Bronchial epithelial cell (primary cell): Measurements from ENCODE around the gene SPATA16. TPM values are rescaled to one million over a fixed set of nuclear protein-coding genes. Genes with fewer than 3 reads are reported as not detected.
"Not testable (repeated sequence)": the region's sequence is repeated elsewhere in the genome, so short reads cannot be mapped to it uniquely, and the experiment has no call there.

Experiments used
- DNase-seq: peaks from one replicate; pipeline ENCODE4 v3.0.0-alpha.2; 2010; ENCODE audit warnings: low read depth
- FAIRE-seq: peaks from 2 replicates; lab custom pipeline; 2011; peaks lifted over from hg19 to GRCh38; lab: Jason Lieb, UNC
- H3K27me3 ChIP-seq: 2 replicates; pipeline ENCODE4 v1.5.1; 2011; ENCODE audit warnings: low read length; ENCODE audit not compliant: control insufficient read depth, insufficient read depth
- H3K36me3 ChIP-seq: 2 replicates; pipeline ENCODE4 v1.5.1; 2011; ENCODE audit warnings: low read length; ENCODE audit not compliant: control insufficient read depth, insufficient read depth
- H3K4me3 ChIP-seq: 2 replicates; pipeline ENCODE4 v1.5.1; 2011; ENCODE audit warnings: mild to moderate bottlenecking, low read depth, low read length, control low read depth
- total RNA-seq: library from RNA; depleted of rRNA; stranded (reverse); fragments of >200 nt; gene quantifications from 2 replicates; pipeline ENCODE4 v1.2.1, GENCODE V29; 2014
- TF ChIP-seq, protein P1 (sequence below): IDR thresholded peaks from 2 replicates; pipeline ENCODE4 v1.5.1; 2011; ENCODE audit warnings: mild to moderate bottlenecking, moderate library complexity, low read length, control low read depth, inconsistent platforms; ENCODE audit not compliant: insufficient read depth, severe bottlenecking

Gene SPATA16
- total RNA-seq, 1 donor from 2014 or later = not detected

DNA sequence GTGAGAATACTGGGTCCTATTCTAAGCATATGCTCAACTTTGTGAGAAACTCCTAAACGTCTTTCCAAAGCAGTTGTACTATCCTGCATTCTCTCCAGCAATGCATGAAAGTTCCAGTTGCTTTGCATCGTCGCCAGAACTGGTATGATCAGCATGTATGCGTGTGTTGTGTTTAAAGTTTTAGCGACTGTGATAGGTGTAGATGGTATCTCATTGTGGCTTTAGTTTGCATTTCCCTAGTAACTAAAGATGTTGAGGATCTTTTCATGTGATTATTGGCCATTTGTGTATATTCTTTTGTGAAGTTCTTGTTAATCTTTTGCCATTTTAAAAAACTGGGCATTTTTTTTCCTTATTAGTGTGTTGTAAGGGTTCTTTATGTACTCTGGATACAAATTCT, 115.1 kb downstream of the SPATA16 start:
- no peak for FAIRE-seq
- TF ChIP-seq, protein P1, sequence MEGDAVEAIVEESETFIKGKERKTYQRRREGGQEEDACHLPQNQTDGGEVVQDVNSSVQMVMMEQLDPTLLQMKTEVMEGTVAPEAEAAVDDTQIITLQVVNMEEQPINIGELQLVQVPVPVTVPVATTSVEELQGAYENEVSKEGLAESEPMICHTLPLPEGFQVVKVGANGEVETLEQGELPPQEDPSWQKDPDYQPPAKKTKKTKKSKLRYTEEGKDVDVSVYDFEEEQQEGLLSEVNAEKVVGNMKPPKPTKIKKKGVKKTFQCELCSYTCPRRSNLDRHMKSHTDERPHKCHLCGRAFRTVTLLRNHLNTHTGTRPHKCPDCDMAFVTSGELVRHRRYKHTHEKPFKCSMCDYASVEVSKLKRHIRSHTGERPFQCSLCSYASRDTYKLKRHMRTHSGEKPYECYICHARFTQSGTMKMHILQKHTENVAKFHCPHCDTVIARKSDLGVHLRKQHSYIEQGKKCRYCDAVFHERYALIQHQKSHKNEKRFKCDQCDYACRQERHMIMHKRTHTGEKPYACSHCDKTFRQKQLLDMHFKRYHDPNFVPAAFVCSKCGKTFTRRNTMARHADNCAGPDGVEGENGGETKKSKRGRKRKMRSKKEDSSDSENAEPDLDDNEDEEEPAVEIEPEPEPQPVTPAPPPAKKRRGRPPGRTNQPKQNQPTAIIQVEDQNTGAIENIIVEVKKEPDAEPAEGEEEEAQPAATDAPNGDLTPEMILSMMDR = no peak

GRCh38 chr3:173021547-173022185, 119.4 kb downstream of the SPATA16 start:
- Histone ChIP-seq H3K4me3 (no peak overlapping the region), H3K36me3 (no peaks in the 10 kb centered on the region), H3K27me3 (no peaks in the 10 kb centered on the region)
- FAIRE-seq (no peak), DNase-seq (no peak)
- TF ChIP-seq, protein P1 = no peak

More for the DNA sequence above, 115.1 kb downstream of the SPATA16 start:
- Histone ChIP-seq H3K27me3 (no peaks in the 10 kb centered on the region), H3K36me3 (no peaks in the 10 kb centered on the region), H3K4me3 (no peak overlapping the region)
- no peak for DNase-seq

- not testable (repeated sequence) for FAIRE-seq, H3K36me3 ChIP-seq, DNase-seq, H3K27me3 ChIP-seq, H3K4me3 ChIP-seq
Measured at GRCh38 chr3:173020128-173020527, 120.9 kb downstream of the SPATA16 start.

DNA sequence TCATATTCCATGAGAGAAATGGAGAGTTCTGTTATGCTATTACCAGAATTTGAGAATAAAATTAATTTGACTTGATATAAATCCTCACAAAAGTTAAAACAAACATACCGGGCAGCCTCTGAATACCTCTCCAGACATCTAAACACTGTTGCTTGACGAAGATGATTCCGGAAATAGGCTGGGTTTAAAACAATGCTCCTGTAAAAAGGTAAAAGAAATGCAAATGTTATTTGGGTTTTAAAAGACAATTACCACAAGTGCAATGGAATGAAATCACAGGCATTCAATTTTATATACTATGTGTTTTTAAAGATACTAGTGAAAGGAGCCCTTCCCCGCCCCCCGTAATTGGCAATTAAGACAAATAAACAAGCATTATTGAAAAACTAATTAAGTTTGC, 121.7 kb downstream of the SPATA16 start:
- DNase-seq (no peak), FAIRE-seq (no peak)
- TF ChIP-seq, protein P1 = no peak
- Histone ChIP-seq H3K4me3 (no peak overlapping the region), H3K27me3 (no peaks in the 10 kb centered on the region), H3K36me3 (no peaks in the 10 kb centered on the region)

- DNase-seq = no peak
- no peak overlapping the region for H3K4me3 ChIP-seq
- H3K27me3 ChIP-seq = no peaks in the 10 kb centered on the region
- TF ChIP-seq, protein P1 = no peak
- H3K36me3 ChIP-seq = no peaks in the 10 kb centered on the region
- FAIRE-seq = no peak
Measured at GRCh38 chr3:173018758-173019157, 122.3 kb downstream of the SPATA16 start.

DNA sequence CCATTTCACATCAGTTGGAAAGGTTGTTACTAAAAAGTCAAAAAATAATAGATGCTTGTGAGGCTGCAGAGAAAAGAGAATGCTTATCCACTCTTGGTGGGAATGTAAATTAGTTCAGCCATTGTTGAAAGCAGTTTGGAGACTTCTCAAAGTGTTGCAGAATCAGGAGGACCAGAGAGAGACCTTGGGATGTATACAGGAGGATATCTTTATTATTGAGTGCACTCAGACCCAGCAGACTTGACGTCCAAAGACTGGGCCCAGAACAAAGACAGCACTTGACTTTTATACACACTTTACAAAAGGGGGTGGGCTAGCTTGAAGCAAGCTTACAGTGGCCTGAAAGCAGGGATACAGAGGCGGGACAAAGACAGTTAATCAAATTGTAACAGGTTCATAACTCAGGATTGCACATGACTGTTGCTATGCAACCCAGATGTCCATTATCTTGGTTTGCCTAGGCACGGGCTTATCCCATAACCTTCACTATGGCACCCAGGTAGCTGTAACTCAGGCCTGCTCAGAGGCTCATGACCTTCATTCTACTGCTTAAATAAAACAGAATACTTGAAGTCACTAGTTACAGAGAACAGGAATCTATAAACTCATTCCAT, 127.7 kb downstream of the SPATA16 start:
- DNase-seq (no peak), FAIRE-seq (no peak)
- H3K27me3 ChIP-seq = no peaks in the 10 kb centered on the region
- no peaks in the 10 kb centered on the region for H3K36me3 ChIP-seq
- H3K4me3 ChIP-seq = no peak overlapping the region
- TF ChIP-seq, protein P1 = no peak
